ENCODE results near the gene AGTPBP1.
"Not testable (repeated sequence)": the region's sequence is repeated elsewhere in the genome, so short reads cannot be mapped to it uniquely, and the experiment has no call there.

AGTPBP1 gene

DNA sequence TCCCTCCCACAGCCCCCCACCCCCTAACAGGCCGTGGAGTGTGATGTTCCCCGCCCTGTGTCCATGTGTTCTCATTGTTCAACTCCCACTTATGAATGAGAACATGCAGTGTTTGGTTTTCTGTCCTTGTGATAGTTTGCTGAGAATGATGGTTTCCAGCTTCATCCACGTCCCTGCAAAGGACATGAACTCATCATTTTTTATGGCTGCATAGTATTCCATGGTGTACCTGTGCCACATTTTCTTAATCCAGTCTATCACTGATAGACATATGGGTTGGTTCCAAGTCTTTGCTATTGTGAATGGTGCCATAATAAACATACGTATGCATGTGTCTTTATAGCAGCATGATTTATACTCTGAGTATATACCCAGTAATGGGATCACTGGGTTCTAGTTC is 23.9 kb downstream of the AGTPBP1 start:
- in situ Hi-C loops (cut with HindIII; ENCODE audit: low sequenced_read_pairs), result not testable (repeated sequence)

DNA sequence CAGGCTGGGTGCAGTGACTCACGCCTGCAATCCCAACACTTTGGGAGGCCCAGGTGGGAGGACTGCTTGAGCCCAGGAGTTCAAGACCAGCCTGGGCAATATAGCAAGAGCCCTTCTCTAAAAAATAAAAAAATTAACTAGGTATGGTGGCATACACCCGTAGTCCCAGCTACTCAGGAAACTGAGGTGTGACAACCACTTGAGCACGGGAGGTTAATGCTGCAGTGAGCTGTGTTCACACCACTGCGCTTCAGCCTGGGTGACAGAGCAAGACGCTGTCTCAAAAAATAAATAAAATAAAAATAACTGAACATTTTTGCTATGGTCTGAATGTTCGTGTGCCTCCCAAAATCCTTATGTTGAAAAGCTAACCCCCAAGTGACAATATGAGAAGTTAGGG is 24.5 kb downstream of the AGTPBP1 start:
- in situ Hi-C loops (cut with HindIII; ENCODE audit: low sequenced_read_pairs), result no loop called here

DNA sequence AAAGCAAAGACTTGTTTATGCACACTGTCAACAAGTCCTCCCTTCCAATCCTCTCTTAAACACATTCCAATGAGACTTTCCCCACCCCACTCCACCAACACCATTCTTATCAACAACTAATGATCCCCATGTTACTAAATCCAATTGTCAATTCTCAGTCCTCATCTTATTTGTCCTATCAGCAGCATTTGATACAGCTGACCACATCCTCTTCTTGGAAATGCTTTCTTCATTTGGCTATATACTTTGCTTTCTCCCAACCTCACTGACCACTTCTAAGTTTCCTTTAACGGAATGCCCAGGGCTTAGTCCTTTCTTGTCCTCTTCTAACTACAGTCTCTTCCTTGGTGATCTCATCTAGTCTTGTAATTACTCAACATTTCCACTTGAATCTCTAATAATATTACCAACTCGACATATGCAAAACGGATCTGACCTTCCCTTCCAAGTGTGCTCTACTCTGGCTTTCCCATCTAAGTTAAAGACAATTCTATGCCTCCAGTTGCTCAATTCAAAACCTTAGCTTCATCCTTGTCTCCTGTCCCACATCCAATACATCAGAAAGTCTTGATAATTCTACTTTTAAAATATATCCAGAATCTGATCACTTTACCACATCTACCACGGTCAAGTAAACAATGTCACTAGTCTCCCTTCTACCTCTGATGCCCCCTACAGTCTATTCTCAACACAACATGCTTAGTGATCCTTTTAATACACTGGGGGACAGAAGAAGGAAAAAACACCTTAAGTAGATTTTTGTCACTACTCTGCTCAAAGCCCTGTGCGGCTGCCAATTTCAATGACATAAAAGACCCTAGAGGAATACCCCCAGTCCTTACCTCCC is 25.5 kb downstream of the AGTPBP1 start:
- in situ Hi-C loops (cut with HindIII; ENCODE audit: low sequenced_read_pairs), result no loop called here

DNA sequence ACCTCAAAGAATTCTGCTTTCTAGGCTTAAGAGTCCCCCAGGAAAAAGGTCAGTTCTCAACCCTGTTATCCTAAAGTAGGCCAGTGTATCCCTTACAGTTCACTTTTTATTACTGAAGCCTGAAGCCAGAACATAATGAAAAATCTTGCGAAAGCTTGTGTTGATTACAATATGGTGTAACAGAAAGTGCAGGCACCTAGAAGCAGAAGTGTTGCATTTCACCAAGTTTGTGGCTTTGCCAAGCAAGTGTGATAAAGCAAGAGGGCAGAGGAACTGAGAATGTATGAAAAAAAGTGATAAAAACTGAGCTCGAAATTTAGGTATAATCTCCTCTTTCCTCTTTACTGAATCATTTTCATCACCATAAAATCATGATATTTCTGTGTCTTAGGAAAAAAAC is 26.2 kb downstream of the AGTPBP1 start:
- in situ Hi-C loops (cut with HindIII; ENCODE audit: low sequenced_read_pairs), result no loop called here

DNA sequence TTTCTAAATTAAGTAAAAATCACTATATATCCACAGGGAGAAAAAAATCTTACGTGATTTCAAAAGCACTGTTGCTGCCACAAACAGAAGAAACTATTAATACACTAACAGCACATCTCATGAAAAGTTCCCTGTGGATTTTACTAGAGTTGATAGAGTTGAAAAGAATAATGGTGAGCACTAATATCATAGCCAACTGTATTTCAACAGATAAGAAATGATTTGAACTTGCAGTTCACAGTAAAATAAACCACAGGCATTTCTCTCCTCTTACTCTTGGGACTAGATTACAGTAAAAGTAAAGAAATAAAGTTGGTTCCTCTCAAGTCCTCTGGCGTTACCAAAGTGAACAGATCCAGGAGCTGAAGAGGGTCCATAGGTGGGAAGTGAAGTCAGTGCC is 27.9 kb downstream of the AGTPBP1 start:
- in situ Hi-C loops (cut with HindIII; ENCODE audit: low sequenced_read_pairs), result no loop called here

DNA sequence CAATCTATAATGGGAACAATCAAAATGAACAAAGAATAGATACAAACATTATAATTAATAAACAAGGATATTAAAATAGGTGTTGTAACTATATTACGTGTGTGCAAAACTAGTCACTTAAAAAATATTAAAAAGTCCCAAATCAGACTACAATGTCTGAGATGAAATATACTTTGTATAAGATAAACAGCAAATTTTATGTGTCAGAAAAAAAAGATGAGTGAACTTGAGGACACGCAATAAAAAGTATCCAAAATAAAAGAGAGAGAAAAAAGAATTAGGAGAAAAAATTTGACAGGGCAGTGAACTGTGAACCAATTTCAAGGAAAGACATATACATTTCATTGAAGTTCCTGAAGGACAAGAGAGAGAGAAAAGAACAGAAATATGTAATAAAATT is 37.0 kb downstream of the AGTPBP1 start:
- in situ Hi-C loops (cut with HindIII; ENCODE audit: low sequenced_read_pairs), result no loop called here

DNA sequence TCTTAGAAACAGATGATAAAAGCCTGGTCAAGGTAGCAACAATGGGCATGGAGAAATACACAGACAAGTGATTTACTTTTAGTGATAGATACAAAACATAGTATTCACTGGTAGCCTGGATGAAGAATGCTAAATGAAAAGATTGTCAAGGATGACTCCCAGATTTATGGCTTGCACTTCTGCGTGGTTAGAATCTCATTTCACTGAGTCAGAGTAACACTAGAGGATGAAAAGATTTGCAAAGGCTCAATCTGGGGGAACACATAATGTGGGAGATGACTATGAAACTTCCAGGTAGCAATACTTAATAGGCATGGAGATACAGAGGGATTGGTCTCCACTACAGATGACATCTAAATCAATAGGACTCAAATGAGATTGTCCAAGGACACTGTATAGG is 38.4 kb downstream of the AGTPBP1 start:
- in situ Hi-C loops (cut with HindIII; ENCODE audit: low sequenced_read_pairs), result no loop called here

DNA sequence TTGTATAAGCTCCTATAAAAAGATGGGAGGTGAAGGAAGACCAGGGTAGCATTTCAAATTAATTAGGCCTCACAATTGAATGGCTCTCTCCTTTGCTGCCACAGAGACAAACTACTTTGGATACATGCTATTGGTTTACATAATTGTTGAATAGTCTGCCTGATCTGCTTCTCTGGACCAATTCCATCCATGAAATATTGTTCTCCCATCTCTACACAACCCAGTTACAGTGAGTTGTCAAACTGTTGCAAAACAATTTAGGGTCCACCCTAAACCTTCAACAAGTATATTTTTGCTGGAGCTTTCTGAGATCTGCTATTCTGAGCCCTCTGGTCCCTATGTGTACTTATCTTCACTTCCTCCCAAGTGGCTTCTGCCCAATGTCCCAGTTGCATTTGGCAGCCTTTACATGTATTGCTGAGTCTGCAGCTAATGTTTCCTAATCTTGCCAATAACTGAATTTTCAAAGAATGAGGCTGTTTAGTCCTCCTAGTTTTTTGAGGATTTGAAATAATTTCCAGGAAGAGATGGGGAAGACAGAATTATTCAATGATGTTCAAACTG is 38.9 kb downstream of the AGTPBP1 start:
- in situ Hi-C loops (cut with HindIII; ENCODE audit: low sequenced_read_pairs), result no loop called here

DNA sequence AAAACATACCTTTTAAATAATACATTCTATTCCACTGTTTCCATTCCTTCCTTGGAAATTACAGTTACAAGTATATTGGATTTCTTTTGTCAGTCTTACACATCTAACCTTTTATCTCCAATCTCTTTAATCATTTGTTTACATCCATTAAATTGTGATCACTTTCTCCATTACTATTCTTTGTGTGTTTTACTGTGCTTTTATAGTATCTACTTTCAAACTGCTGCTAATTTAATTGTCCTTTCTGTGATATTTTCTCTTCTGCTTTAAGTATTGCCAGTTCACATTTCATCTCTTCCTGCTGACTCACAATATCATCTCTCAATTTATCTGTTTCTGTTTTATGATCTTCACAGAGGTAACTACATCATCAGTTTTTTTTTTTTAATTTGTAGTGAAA is 39.6 kb downstream of the AGTPBP1 start:
- in situ Hi-C loops (cut with HindIII; ENCODE audit: low sequenced_read_pairs), result no loop called here

DNA sequence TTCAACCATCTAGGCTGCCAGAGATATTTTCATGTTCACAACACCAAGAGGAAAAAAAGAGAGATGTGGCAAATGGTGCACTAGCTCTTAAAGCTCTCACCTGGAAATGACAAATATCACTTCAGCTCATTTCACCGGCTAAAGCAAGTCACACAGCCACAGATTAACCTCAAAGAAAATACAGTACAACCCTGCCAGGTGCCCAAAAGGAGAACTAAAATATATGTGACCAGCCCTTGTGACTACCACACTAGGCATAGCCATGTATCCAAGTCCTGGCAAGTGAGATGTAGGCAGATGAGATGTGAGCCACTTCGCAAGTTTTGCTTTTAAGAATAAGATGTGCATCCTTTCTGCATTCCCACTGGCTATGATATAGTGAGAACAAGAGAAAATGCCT is 41.4 kb downstream of the AGTPBP1 start:
- in situ Hi-C loops (cut with HindIII; ENCODE audit: low sequenced_read_pairs), result no loop called here

DNA sequence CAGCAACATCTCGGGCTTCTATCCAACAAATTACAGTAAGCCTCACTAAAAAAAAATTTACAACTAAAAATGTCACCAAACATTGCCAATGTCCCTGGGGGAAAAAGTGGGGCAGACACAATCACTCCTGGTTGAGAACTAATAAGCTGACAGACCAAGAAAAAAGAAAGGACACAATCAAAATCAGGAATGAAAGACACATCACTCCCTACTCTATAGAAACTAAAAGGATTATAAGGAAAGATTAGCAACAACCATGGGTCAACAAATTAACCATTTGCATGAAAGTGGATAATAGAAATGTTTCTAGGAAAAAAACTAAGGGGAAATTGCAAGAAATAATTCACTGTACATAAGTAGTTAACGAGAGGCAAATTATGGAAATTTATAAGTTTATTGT is 53.4 kb downstream of the AGTPBP1 start:
- in situ Hi-C loops (cut with HindIII; ENCODE audit: low sequenced_read_pairs), result no loop called here

DNA sequence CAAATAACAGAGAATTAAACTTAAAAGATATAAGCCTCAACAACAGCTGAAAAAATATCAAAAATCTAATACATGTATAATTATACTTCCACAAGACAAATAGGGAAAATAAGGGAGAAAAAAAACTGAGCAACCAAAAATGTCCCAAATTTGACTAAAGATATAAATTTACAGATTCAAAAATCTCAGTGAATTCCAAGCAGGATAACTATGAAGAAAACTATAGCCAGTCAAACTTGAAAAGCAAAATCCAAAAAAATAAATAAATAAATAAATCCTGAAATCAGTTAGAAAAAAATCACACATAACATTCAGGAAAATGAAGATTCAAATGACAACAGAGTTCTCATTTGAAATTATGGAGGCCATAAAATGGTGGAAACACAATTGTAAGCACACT is 56.7 kb downstream of the AGTPBP1 start:
- in situ Hi-C loops (cut with HindIII; ENCODE audit: low sequenced_read_pairs), result no loop called here

DNA sequence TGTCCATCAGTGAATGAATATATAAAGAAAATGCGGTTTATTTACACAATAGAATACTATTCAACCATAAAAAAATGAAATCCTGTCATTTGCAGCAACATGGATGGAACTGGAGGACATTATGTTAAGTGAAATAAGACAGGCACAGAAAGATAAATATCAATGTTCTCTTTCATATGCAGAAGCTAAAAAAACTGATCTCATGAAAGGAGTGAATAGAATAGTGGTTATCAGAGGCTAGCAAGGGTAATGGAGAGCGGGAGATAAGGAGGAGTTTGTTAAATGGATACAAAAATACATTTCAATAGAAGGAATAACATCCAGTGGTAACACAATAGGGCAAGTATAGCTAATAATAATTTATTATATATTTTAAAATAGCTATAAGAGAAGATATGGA is 65.0 kb downstream of the AGTPBP1 start:
- in situ Hi-C loops (cut with HindIII; ENCODE audit: low sequenced_read_pairs), result no loop called here

DNA sequence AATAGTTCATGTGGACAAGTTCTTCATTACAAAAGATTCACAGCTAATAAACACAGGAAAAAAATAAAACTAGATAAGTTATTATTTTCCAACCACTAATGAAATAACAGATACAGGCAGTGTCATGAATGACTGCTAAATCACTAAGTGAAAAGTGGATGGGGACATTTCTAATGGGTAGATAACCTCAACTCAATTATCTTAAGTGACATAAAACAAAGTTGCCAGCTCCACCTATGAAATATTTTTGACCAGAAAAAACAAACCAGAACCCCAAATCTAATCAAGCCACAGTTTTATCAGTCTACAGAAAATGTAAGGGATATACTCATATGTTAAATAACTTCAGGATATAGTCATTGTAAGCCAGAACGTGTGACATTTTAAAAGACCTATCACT is 74.4 kb downstream of the AGTPBP1 start:
- in situ Hi-C loops (cut with HindIII; ENCODE audit: low sequenced_read_pairs), result no loop called here

DNA sequence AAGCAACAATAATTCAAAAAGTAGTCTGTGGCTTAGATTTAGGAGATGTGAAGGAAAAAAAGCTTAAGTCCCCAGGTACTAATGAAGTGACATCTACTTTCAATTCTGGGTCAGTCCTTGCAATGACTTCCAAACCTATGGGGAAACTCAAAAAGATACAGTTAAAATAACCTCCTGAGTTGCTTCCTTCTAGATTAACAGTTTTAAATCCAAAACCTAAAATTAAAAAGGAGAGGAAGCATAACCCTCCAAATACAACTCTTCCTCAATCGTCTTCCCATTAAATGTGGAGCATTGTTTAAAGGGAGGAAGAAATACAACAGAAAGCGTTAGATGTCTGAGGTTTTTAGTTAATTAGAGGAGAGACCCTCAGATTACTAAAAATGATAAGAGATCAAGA is 75.7 kb downstream of the AGTPBP1 start:
- in situ Hi-C loops (cut with HindIII; ENCODE audit: low sequenced_read_pairs), result no loop called here

DNA sequence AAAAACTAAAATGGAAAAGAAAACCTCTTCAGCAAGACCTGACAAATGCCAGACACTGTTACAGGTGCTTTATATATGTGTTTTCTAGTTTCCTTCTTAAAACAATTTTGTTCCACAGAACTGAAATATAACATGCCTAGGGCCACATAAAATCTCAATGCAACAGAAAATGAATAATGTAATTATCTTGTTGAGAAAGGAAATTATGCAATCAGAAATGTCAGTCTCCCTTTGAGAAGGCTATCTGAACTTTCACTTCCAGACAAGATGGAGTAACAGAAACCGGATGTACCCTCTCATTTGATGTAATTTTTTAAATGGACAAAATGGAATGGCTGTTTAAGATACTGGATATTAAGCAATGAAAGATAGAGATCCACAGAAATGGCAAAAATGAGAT is 79.2 kb downstream of the AGTPBP1 start:
- in situ Hi-C loops (cut with HindIII; ENCODE audit: low sequenced_read_pairs), result no loop called here

DNA sequence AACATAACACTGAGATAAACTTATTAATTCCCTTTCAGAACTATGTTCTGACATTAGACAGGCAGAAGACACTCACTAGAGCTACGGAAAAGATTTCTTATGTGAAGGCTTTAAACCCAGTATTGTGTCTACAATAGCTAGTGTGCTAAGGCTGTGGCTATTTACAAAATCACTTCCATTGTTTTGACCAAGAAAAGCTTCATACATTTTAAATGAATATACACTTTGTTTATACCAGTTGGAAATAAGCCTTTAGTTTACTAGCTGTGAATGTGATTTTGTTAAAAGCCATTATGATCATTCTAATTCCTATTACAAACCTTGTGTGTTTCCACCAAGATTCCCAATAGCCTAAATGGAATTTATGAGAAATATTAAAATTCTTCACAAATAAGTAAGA is 83.0 kb downstream of the AGTPBP1 start:
- in situ Hi-C loops (cut with HindIII; ENCODE audit: low sequenced_read_pairs), result no loop called here

DNA sequence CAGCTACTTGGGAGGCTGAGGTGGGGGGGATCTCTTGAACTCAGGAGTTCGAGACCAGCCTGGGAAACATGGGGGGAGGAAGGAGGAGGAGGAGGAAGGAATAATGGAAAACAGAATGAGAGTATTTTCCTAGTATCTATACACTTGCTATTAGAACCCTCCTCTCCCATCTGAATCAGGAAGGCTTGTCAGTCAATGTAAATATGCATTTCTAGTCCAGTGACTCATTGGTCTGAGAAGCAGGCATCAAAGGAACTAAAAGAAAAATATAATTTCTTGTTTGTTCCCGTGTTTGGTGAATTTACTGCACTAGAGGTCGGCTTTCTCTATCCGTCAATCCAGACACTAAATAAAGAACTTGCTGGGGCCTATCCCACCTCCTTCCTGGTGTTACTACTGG is 88.6 kb downstream of the AGTPBP1 start:
- in situ Hi-C loops (cut with HindIII; ENCODE audit: low sequenced_read_pairs), result no loop called here

DNA sequence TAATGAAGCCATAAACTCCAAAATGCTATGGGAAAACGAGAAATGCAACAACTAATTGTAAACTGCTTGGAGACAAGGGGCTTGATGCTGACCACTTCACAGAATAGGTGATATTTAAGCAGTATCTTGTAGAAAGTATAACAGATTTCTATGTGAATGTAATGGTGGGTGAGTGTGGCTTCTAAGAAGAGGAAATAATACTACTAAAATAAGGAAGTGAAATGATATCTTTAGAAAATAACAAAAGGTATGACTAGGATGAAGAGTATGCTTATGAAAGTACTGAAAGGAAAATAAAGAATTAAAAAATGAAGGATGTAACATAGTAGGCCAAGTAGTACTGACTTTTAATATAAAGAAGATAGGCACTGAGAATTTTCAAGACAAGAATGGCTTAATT is 94.2 kb downstream of the AGTPBP1 start:
- in situ Hi-C loops (cut with HindIII; ENCODE audit: low sequenced_read_pairs), result no loop called here

DNA sequence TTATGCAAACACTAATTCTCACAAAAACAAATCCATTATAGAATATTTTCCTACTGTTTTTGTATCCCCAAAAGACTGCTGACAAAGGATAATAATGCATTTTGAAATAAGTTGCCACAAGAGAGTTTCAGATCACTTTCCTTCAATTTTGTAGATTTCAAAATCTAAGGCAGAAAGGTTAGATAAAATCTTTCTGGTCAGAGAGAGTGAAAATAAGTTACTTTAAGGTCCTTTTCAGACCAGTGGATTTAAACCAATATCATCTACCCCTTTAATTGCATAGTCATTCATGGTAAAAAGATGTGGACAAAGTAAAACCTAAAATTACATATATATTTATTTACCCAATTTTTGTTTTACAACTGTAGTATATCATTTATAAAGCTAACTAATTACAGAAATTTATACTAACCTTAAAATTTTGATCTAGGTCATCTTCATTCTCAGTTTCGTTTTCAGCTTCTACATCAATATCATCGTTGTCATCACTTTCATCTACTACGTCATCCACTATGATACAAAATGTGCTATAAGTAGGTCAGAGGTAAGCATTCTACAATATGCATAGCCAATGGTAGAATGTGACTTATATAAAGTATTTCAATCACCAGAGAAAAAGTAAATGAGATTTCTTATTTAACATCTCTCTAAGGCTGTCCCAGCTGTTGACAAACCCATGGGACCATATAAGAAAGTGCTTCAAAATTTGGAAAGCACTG is 95.7 kb downstream of the AGTPBP1 start:
- in situ Hi-C loops (cut with HindIII; ENCODE audit: low sequenced_read_pairs), result no loop called here

DNA sequence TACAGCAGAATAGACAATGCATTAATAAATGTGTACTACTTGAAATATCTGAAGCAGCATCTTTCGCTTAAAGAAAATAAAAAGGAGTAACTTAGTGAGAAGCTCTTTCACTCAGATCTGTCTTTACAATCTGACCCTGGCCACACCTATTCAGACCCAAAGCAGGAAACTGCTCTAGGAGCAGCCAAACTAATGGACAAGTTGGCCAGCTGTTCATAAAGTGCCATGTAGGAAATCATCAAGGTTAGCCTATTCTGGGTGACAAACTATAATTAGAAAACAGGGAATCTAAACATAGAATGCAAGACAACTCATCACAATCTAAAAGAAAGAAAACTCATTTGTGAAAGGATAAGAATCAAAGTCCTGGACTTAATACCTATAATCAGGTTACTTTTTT is 101.3 kb downstream of the AGTPBP1 start:
- in situ Hi-C loops (cut with HindIII; ENCODE audit: low sequenced_read_pairs), result no loop called here

DNA sequence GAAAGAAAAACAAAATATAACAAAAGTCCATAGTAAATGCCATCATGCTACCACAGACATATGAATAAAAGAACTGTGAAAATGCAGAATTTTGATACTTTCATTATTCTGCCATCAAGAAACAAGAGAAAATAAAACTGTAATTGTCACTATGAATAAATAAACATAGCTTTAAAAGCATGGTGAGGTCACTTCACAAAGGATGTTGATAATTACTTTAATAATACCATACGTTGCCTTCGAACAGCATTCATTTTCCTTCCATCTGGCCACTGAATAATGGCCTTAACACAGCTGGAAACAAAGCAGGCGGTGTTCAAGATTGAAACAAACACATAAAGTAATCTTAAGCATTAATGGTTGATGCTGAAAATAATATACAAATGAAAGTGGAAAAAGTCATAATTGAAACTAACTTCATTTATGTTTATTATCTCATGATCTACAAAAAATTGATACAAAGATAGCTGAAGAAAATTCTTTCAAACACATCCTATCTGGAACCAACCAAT is 102.0 kb downstream of the AGTPBP1 start:
- in situ Hi-C loops (cut with HindIII; ENCODE audit: low sequenced_read_pairs), result no loop called here

Measured in DLD1 (cell line).